Panc1 (cell line): ENCODE results near the gene SUCLG2. TPM values are rescaled to one million over a fixed set of nuclear protein-coding genes. Genes with fewer than 3 reads are reported as not detected.

Experiments used
- ATAC-seq: fragments of 200-7000 bp; cut with Tn5 transposase; 2 replicates; pipeline ENCODE4 v1.9.1; 2020; ENCODE audit warnings: mild to moderate bottlenecking, moderate library complexity
- BruUV-seq: library from RNA; stranded (reverse); fragments of 400-500 nt; replicated peaks from 2 replicates; lab custom pipeline; 2021; lab: Mats Ljungman, UMichigan
- CTCF ChIA-PET: fragments of 300-600 bp; sonication (Branson Sonifier 250); formaldehyde crosslinking; loops from one replicate; lab custom pipeline; 2022; ENCODE audit warnings: antibody characterized with exemption; lab: Charles Lee
- POLR2A ChIA-PET: fragments of 300-600 bp; sonication (Branson Sonifier 250); formaldehyde crosslinking; loops from one replicate; lab custom pipeline; 2022; ENCODE audit warnings: antibody characterized with exemption; lab: Charles Lee
- DNase-seq: peaks from one replicate; pipeline ENCODE4 v3.0.0-alpha.2; 2010; ENCODE audit warnings: low read depth, low spot score
- H3K27ac ChIP-seq: 2 replicates; pipeline ENCODE4 v1.5.1; 2011; ENCODE audit warnings: mild to moderate bottlenecking, low read length, inconsistent platforms
- H3K27me3 ChIP-seq: fragments of 200-500 bp; sonication (Bioruptor generic); 2 replicates; pipeline ENCODE4 v1.6.0; 2014; ENCODE audit warnings: low read length, inconsistent platforms; ENCODE audit not compliant: control insufficient read depth, insufficient read depth
- H3K36me3 ChIP-seq: fragments of 200-500 bp; sonication (Bioruptor generic); 2 replicates; pipeline ENCODE4 v1.5.1; 2014; ENCODE audit warnings: inconsistent platforms, mild to moderate bottlenecking, low read length, moderate library complexity; ENCODE audit not compliant: control insufficient read depth, insufficient read depth
- H3K4me1 ChIP-seq: 2 replicates; pipeline ENCODE4 v1.5.1; 2011; ENCODE audit warnings: inconsistent platforms, mild to moderate bottlenecking, low read length, moderate library complexity; ENCODE audit not compliant: control insufficient read depth, insufficient read depth
- H3K4me3 ChIP-seq, 2 experiments: 2 replicates each; pipeline ENCODE4 v1.5.1; 2011 to 2012; ENCODE audit warnings: low read depth in 2 of 2, low read length in 2 of 2, mild to moderate bottlenecking in 2 of 2, inconsistent platforms in 1 of 2, moderate library complexity in 1 of 2
- H3K9me3 ChIP-seq: fragments of 200-500 bp; sonication (Bioruptor generic); 2 replicates; pipeline ENCODE4 v1.5.1; 2014; ENCODE audit warnings: low read depth, mild to moderate bottlenecking, inconsistent platforms, low read length, moderate library complexity; ENCODE audit not compliant: control insufficient read depth, insufficient read depth
- CTCF ChIP-seq: fragments of 450-650 bp; IDR thresholded peaks from 2 replicates; pipeline ENCODE4 v1.5.1; 2017; ENCODE audit warnings: mild to moderate bottlenecking
- POLR2AphosphoS5 ChIP-seq: IDR thresholded peaks from 2 replicates; pipeline ENCODE4 v1.6.1; 2012; ENCODE audit warnings: mild to moderate bottlenecking, low read depth, low read length, moderate library complexity
- REST ChIP-seq, 2 experiments: IDR thresholded peaks; 2 replicates each; pipeline ENCODE4 v1.6.1; 2011 to 2012; ENCODE audit warnings: low read depth in 2 of 2, control low read depth in 1 of 2, low read length in 1 of 2, mild to moderate bottlenecking in 1 of 2, moderate library complexity in 1 of 2; ENCODE audit not compliant: insufficient read depth in 1 of 2
- SIN3A ChIP-seq: IDR thresholded peaks from 2 replicates; pipeline ENCODE4 v1.6.1; 2012; ENCODE audit warnings: low read depth, mild to moderate bottlenecking, low read length, moderate library complexity, borderline replicate concordance; ENCODE audit not compliant: insufficient read depth
- TCF7L2 ChIP-seq: IDR thresholded peaks from 2 replicates; pipeline ENCODE4 v1.6.1; 2011; ENCODE audit warnings: mild to moderate bottlenecking, low read depth, low read length, inconsistent platforms
- in situ Hi-C: cut with HindIII; loops from 2 replicates; pipeline ENCODE4 v1.10.0; 2016; ENCODE audit warnings: low sequenced_read_pairs, low pct_unique_long_range_greater_than_20kb
- intact Hi-C: fragments of 100-400 bp; cut with micrococcal nuclease; formaldehyde crosslinking; loops from one replicate; pipeline ENCODE4 v1.10.0; 2022; ENCODE audit not compliant: unreplicated experiment
- total RNA-seq: library from RNA; stranded (reverse); gene quantifications from one replicate; pipeline ENCODE4 v1.2.1, GENCODE V29; 2021; ENCODE audit not compliant: unreplicated experiment

Gene SUCLG2
- total RNA-seq, 1 experiment from 2014 or later = 28.3 TPM

- no peak for DNase-seq
- POLR2A ChIA-PET = no interaction called here
- Histone ChIP-seq H3K4me3 (no peak overlapping the region), H3K36me3 (no peaks in the 10 kb centered on the region), H3K9me3 (no peaks in the 10 kb centered on the region), H3K4me1 (no peaks in the 10 kb centered on the region), H3K27me3 (no peaks in the 10 kb centered on the region), H3K27ac (no peak overlapping the region)
- in situ Hi-C loops = no loop called here
- no peak for ATAC-seq
- CTCF ChIA-PET = no interaction called here
- intact Hi-C loops = no loop called here
- BruUV-seq = no TSS peak
- TF ChIP-seq TCF7L2 (no peak), REST (IDR thresholded peaks at IDR 0.05; ENCODE audit: insufficient read depth in 1 of 2, low read depth in 2 of 2, low read length in 1 of 2) (no peak), POLR2AphosphoS5 (no peak), SIN3A (no peak), CTCF (no peak)
Measured at GRCh38 chr3:67490658-67491057, 163.8 kb downstream of the SUCLG2 start.

GRCh38 chr3:67489816-67490215 is 164.6 kb downstream of the SUCLG2 start:
- CTCF ChIA-PET = no interaction called here
- Histone ChIP-seq H3K4me1 (no peaks in the 10 kb centered on the region), H3K9me3 (no peaks in the 10 kb centered on the region), H3K36me3 (no peaks in the 10 kb centered on the region), H3K27me3 (no peaks in the 10 kb centered on the region), H3K27ac (no peak overlapping the region), H3K4me3 (no peak overlapping the region)
- POLR2A ChIA-PET = no interaction called here
- intact Hi-C loops = no loop called here
- no TSS peak for BruUV-seq
- TF ChIP-seq TCF7L2 (no peak), CTCF (no peak), POLR2AphosphoS5 (no peak), SIN3A (no peak), REST (IDR thresholded peaks at IDR 0.05; ENCODE audit: insufficient read depth in 1 of 2, low read depth in 2 of 2, low read length in 1 of 2) (no peak)
- no peak for DNase-seq
- in situ Hi-C loops = no loop called here
- no peak for ATAC-seq
